Thymus (tissue), 11 donors: ENCODE measurements around the gene NSUN3. TPM values are rescaled to one million over a fixed set of nuclear protein-coding genes. Genes with fewer than 3 reads are reported as not detected.
"Not testable (repeated sequence)": the region's sequence is repeated elsewhere in the genome, so short reads cannot be mapped to it uniquely, and the experiment has no call there.

ENCODE experiments used
- DNase-seq, 9 donors: peaks; one replicate each; pipeline ENCODE4 v3.0.0-alpha.2; 2013; ENCODE audit warnings: low spot score in 9 of 9, low read depth in 6 of 9, missing footprints in 1 of 9
- H3K27ac ChIP-seq, 2 donors: one replicate each; pipeline ENCODE4 v1.5.1; 2013; ENCODE audit warnings: control low read depth in 1 of 2, low read depth in 1 of 2, low read length in 1 of 2, mild to moderate bottlenecking in 1 of 2, moderate library complexity in 1 of 2
- H3K27me3 ChIP-seq, 2 donors: one replicate each; pipeline ENCODE4 v1.5.1; 2013; ENCODE audit warnings: low read length in 1 of 2; ENCODE audit not compliant: control insufficient read depth in 2 of 2, insufficient read depth in 1 of 2
- H3K36me3 ChIP-seq, 2 donors: one replicate each; pipeline ENCODE4 v1.5.1; 2013; ENCODE audit warnings: low read length in 1 of 2, mild to moderate bottlenecking in 1 of 2, moderate library complexity in 1 of 2; ENCODE audit not compliant: control insufficient read depth in 2 of 2, insufficient read depth in 2 of 2
- H3K4me1 ChIP-seq, 2 donors: one replicate each; pipeline ENCODE4 v1.5.1; 2013; ENCODE audit warnings: low read length in 2 of 2; ENCODE audit not compliant: control insufficient read depth in 2 of 2, insufficient read depth in 2 of 2
- H3K4me3 ChIP-seq, 2 donors: one replicate each; pipeline ENCODE4 v1.5.1; 2013; ENCODE audit warnings: low read length in 2 of 2, control low read depth in 1 of 2, mild to moderate bottlenecking in 1 of 2
- H3K9me3 ChIP-seq, 2 donors: one replicate each; pipeline ENCODE4 v1.5.1; 2013; ENCODE audit warnings: low read length in 1 of 2, mild to moderate bottlenecking in 1 of 2; ENCODE audit not compliant: control insufficient read depth in 2 of 2, insufficient read depth in 1 of 2
- WGBS: extraction: QIAGEN DNeasy Blood & Tissue Kit; methylation state at CpG from one replicate; pipeline ENCODE4 v1.1.7; 2013; 5-methylcytosine and 5-hydroxymethylcytosine counted together
- polyA plus RNA-seq: library from polyadenylated mRNA; stranded (reverse); fragments of 200-250 nt; gene quantifications from one replicate; pipeline ENCODE4 v1.2.3, GENCODE V29; 2013
- total RNA-seq: library from RNA; stranded (reverse); fragments of 120-200 nt; gene quantifications from one replicate; pipeline ENCODE4 v1.2.4, GENCODE V29; 2013
- donor health status: healthy.

NSUN3 gene
- total and polyA plus RNA-seq, 2 donors, result 8.7 to 11.1 TPM

- WGBS, result 100% methylated on average over 1 of the region's 1 CpG
- Histone ChIP-seq H3K27ac (no peak overlapping the region), H3K27me3 (no peaks in the 10 kb centered on the region), H3K9me3 (peaks cover 0 to 7% of the 10 kb centered on the region in 2 donors), H3K36me3 (peaks cover 4 to 10% of the 10 kb centered on the region in 2 donors), H3K4me3 (no peak overlapping the region), H3K4me1 (no peaks in the 10 kb centered on the region)
- no peak for DNase-seq
Measured at GRCh38 chr3:94043285-94043684, 19.6 kb upstream of the NSUN3 start.

GRCh38 chr3:94044100-94044936, 18.5 kb upstream of the NSUN3 start:
- not testable (repeated sequence) for DNase-seq, H3K9me3 ChIP-seq, H3K4me3 ChIP-seq, H3K27ac ChIP-seq, H3K4me1 ChIP-seq, H3K27me3 ChIP-seq
- 99% methylated on average over 61 of the region's 61 CpGs for WGBS
- H3K36me3 ChIP-seq, result peaks cover 4 to 10% of the 10 kb centered on the region in 2 donors

GRCh38 chr3:94046533-94046932, 16.3 kb upstream of the NSUN3 start:
- WGBS, result 98% methylated on average over 2 of the region's 2 CpGs
- no peak for DNase-seq
- peaks cover 0 to 7% of the 10 kb centered on the region in 2 donors for H3K9me3 ChIP-seq
- no peak overlapping the region for H3K27ac ChIP-seq
- H3K4me3 ChIP-seq, result no peak overlapping the region
- no peaks in the 10 kb centered on the region for H3K4me1 ChIP-seq
- H3K27me3 ChIP-seq, result no peaks in the 10 kb centered on the region
- H3K36me3 ChIP-seq, result peaks cover 4 to 10% of the 10 kb centered on the region in 2 donors

- Histone ChIP-seq H3K4me3 (no peak overlapping the region), H3K4me1 (no peaks in the 10 kb centered on the region), H3K27me3 (no peaks in the 10 kb centered on the region), H3K9me3 (peaks cover 0 to 3% of the 10 kb centered on the region in 2 donors), H3K27ac (no peak overlapping the region), H3K36me3 (peaks cover 3 to 8% of the 10 kb centered on the region in 2 donors)
- WGBS, result 93% methylated on average over 2 of the region's 2 CpGs
- no peak for DNase-seq
Measured at GRCh38 chr3:94049267-94049666, 13.6 kb upstream of the NSUN3 start.

- H3K27me3 ChIP-seq, result no peaks in the 10 kb centered on the region
- DNase-seq, result no peak
- H3K27ac ChIP-seq, result no peak overlapping the region
- H3K9me3 ChIP-seq, result no peaks in the 10 kb centered on the region
- H3K36me3 ChIP-seq, result no peaks in the 10 kb centered on the region
- no peaks in the 10 kb centered on the region for H3K4me1 ChIP-seq
- no peak overlapping the region for H3K4me3 ChIP-seq
Measured at GRCh38 chr3:94050546-94050945, 12.3 kb upstream of the NSUN3 start.

- H3K9me3 ChIP-seq, result no peaks in the 10 kb centered on the region
- H3K4me1 ChIP-seq, result peaks cover 7 to 8% of the 10 kb centered on the region in 2 donors
- no peak for DNase-seq
- no peaks in the 10 kb centered on the region for H3K27me3 ChIP-seq
- no peak overlapping the region for H3K4me3 ChIP-seq
- peaks cover 3 to 8% of the 10 kb centered on the region in 2 donors for H3K36me3 ChIP-seq
- WGBS, result 98% methylated on average over 13 of the region's 13 CpGs
- H3K27ac ChIP-seq, result no peak overlapping the region
Measured at GRCh38 chr3:94061297-94061696, 1.6 kb upstream of the NSUN3 start.

- H3K9me3 ChIP-seq, result no peaks in the 10 kb centered on the region
- peaks cover 6 to 17% of the 10 kb centered on the region in 2 donors for H3K36me3 ChIP-seq
- DNase-seq, result no peak
- H3K4me1 ChIP-seq, result peaks cover 7 to 8% of the 10 kb centered on the region in 2 donors
- peak overlapping the region; percentile 93 to 99 for H3K27ac ChIP-seq
- H3K27me3 ChIP-seq, result no peaks in the 10 kb centered on the region
- 63% methylated on average over 17 of the region's 17 CpGs for WGBS
- H3K4me3 ChIP-seq, result peak overlapping the region; percentile 64 to 87
Measured at GRCh38 chr3:94063496-94064119, 747 bp downstream of the NSUN3 start.

GRCh38 chr3:94064243-94064860, 1.5 kb downstream of the NSUN3 start:
- no peaks in the 10 kb centered on the region for H3K27me3 ChIP-seq
- no peaks in the 10 kb centered on the region for H3K9me3 ChIP-seq
- H3K4me1 ChIP-seq, result peaks cover 7 to 8% of the 10 kb centered on the region in 2 donors
- 83% methylated on average over 6 of the region's 6 CpGs for WGBS
- peaks cover 6 to 17% of the 10 kb centered on the region in 2 donors for H3K36me3 ChIP-seq
- H3K27ac ChIP-seq, result no peak overlapping the region
- no peak for DNase-seq
- no peak overlapping the region for H3K4me3 ChIP-seq

- no peak for DNase-seq
- Histone ChIP-seq H3K27ac (no peak overlapping the region), H3K4me3 (no peak overlapping the region), H3K27me3 (no peaks in the 10 kb centered on the region), H3K9me3 (no peaks in the 10 kb centered on the region), H3K4me1 (peaks cover 7 to 8% of the 10 kb centered on the region in 2 donors), H3K36me3 (peaks cover 3 to 15% of the 10 kb centered on the region in 2 donors)
- WGBS, result 97% methylated on average over 1 of the region's 1 CpG
Measured at GRCh38 chr3:94065122-94065521, 2.3 kb downstream of the NSUN3 start.
